HG03354 (cell line): ENCODE data around the gene BMX.

Source experiments
- ATAC-seq: cut with Tn5 transposase; IDR thresholded peaks from one replicate; pipeline ENCODE4 v1.9.1; 2021; ENCODE audit warnings: mild to moderate bottlenecking; ENCODE audit not compliant: unreplicated experiment, poor library complexity, severe bottlenecking

The BMX gene

DNA sequence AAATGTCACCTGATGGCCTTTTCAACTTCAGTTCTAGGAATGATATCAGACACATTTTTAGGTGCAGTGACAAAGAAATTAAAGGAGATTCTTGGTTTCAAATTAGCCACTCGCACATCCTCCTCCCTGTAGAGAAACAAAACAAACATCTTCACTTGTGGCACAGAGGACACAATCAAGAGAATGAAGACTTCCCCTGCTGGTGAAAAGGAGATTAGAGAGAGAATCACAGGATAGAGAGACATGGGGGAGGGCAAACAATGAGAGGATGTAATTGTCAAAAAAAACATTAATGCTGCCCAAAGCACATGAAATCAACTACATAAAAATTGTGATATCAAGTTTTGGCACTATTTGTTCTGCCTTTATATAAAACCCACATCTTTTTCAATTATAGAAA is 65.6 kb downstream of the BMX start:
- no peak for ATAC-seq

DNA sequence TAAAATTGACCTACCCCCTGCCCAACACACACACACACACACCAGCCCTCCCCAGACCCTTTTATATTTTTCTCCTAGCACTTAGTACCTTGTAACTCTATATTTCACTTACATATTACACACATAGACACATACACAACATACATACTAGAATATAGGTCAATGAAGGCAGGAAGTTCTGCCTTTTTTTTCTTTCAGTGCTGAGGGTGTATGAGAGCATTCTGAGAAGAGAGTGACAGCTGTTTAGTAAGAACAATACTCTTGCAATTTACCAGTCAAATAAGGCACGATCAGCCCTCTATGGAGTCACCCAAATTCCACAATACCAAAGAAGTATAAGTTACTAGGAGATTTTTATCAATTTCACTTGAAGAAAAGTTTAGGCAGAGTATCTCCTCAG is 66.7 kb downstream of the BMX start:
- no peak for ATAC-seq

DNA sequence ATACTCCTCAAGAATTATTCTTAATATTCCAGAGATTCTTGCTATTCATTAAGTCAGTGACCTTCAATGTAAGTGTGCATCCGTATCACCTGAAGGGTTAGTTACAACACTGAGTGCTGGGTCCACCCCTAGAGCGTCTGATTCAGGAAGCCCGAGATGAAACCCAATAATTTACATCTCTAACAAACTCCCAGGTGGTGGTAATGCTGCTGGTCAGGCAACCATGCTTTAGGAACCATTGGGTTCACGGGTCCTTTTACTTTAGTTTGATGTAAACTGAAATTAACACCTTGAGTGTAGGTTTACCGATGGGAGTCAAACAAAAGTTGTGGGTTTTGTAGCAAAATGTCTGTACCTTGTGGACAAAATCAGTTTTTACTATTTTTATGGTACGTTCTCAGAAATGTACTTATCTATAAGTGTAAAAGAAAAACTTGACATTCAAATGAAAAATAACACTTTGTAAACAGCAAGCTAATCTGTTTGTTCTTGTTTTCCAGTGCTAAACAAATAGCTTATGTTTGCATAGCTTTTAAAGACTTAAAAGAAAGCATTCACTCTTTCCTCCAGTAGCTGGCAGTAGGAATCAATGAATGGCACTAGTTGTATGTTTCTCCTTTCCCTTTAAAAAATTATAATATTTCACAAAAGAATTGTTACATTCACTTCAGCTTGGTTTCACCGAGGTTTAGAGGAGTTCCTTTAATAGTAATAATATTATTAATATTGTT is 67.4 kb downstream of the BMX start:
- ATAC-seq, result no peak

DNA sequence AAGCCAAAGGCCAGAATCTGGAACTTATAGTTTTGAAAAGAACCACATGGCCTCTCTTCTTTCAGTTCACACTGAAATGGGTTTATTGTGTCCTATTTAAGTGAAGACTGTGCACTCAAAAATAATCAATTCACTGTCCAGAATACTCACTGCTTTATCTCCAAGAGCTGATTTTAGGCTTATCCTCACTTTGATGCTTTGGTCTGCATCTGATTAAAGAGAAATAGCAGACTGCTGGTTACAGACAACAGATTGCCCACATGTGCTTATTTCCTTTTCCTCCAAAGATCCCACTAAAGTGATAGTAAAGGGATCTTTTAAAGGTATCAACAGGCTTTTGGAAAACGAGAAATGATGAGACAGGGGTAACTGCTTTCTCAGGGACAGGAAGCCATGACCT is 69.5 kb downstream of the BMX start:
- ATAC-seq, result no peak

DNA sequence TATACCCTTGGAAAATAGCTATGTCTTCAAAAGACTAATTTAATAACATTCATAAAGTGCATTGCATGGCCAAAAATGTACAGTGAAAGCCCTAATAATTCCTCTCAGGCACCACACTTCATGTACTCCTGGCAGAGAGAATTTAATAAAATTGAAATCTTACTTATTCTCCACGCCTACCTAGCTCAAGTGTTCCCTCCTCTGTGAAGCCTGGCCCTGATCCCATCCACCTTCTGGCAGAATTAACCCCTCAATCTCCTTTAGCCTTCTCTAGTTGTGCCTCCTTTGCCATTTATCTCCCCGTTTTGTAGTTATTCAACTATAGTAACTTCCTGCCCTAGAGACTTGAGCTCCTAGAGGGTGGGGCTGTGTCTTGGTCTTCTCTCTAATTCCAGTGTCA is 73.4 kb downstream of the BMX start:
- no peak for ATAC-seq

DNA sequence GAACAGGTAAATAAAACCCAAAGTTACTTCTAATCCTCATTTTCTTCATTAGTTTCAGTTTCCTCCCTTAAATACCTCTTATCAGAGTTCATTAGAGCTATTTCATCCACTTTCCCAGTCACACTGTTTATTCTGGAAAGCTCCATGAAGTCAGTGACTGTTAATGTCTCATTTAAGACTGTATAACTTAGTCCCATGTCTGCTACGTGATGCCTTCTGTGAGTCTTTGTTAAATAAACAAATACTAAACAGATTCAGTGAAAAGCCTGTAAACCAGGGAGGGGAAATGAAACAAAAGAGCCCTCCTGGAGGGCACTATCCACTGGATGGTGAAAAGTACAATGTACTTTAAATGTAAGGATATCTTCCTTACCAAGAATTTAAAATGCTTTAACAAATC is 75.4 kb downstream of the BMX start:
- no peak for ATAC-seq

DNA sequence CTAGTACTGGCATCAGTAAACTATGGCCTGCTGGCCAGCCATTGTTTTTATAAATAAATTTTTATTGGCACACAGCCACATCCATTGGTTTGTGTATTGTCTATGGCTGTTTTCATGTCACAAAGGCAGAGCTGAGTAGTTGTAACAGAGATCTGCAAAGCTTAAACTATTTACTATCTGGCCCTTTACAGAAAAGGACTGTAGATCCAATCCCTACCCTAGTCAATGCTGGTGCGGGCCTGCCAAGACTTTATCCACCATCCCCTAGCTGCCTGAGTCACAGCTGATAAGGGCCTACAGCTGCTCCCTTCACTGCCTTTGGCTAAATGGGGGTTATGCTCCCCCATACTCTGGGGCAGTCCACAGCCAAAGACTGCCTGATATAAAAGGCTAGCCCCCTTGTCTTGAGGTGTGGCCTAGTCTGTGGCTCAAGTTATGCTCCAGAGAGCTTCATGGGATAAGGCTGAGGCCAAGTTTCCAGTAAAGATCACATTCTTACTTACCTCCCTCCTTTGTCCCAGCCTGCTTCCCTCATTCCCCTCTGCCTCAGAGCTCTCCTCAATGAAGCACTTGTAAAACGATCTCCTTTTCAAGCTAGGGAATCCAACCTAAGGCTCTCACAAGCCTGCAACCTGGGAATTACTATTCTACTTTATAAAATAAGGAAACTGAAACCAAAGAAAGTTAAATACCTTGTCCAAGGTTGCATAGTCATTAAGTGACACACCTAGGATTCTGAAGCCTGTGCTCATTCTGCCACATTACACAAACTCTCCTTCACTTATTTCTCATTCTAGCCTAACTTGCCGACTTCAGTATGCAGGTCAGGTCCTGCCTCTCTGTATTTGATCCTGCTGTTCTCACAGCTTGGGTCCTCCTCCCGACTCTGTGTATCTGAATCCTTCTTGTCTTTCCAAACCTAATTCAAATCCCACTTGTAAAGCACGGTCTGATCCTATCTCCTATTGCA is 79.5 kb downstream of the BMX start:
- ATAC-seq, result no peak

DNA sequence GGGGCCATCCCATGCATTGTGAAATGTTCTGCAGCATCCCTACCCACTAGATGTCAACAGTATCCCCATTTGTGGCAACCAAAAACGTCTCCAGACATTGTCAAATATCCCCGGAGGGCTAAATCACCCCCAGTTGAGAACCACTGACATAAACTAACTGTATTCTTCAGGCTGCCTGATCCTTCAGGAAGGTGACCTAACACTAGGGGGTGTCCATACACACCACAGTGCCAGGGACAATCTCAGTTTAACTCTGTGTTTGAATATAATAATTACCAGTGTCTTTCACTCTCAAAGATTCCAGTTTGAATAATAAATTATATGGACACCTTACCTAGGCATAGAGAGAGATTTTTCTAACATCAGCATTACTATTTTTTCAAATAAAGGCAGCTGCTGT is 93.8 kb downstream of the BMX start:
- ATAC-seq, result no peak

DNA sequence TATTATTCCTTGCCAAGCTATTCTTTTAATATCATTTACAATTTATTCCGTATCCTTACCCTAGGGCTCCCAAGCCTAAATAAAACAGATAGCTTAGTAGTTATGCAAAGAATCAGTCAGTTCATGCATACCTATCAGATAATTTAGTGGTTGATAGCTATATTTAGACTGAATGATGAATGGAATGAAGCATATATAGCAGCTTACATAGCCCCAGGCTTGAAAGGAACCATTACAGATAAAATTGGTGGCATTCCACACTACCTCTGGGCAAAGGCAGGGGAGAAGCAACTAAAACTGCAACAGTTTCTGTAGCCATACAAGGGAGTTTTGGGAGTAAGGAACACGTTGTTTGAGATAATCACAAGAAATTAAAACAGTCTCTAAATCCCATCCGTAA is 97.4 kb downstream of the BMX start:
- ATAC-seq, result no peak

DNA sequence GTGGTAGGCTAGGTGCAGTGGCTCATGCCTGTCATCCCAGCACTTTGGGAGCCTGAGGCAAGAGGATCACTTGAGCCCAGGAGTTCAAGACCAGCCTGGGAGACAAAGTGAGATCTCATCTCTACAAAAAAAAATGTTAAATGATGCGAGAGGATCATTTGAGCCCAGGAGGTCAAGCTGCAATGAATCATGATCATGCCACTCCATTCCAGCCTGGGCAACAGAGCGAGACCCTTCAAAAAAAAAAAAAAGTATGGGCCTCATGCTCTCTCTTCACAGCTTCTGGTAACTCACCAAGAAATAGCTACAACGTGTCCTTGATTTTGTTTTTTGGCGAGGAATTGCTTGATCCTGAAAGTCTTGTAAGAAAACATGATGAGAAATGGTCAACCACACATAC is 98.9 kb downstream of the BMX start:
- ATAC-seq, result no peak

DNA sequence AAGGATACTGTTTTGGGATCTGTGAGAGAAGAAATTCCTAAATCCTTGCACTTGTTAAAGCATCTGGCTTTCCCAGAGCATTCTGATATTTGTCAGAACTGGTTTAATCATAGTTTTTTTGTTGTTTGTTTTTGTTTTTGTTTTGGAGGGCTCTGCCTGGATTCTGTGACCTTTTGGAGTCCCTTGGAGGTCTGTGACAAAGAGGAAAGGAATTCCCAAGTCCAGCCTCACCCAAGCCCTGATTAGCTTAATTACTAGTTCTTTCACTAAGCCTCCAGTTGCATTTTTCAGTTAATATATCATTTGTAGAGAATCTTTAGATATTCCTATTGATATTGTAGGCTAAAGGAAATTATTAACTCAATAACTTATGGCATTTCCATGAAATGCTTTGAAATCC is 99.4 kb downstream of the BMX start:
- no peak for ATAC-seq

DNA sequence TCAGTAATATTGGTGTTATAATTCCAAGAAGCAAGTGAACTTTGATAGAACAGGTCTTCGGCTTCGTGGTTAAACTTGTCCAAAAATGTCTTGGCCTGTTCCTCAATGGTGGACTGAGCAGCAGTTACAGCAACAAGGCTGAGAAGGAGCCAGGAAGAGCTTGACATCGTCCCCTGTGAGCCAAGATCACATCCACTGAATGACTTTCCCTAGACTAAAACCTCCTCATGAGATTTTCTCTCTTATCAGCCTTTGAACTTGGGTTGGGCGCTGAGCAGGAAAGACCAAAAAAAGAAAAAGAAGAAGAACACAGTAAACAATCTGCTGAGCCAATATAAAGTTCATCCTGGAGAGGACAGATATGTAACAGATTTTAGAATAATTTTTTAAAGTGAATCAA is 100.1 kb downstream of the BMX start, which contains the start of gene ACE2:
Gene ACE2 (minus strand): TSS at position 216 of the 400 bp plus-strand sequence. CDS start 49 bp downstream, at position 167.
- ATAC-seq, result no peak

DNA sequence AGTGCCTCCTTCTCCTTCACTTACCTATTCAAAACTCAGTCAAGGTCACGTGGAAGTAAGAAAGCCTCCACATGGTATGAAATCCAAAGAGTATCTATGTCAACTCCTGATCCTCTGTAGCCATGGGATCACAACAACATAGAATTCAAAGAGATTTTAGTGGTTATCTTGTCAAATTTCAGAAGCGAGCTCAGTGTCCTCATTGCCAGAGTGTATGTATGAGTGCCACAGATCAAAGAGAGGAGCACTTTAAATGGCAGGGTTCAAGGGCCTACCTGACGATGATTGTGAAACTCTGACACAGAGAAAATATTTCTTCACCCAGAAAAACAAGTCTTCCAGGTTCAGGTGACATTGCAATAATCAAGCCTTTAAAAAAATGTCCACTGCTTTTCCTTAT is 101.3 kb downstream of the BMX start:
- ATAC-seq, result no peak

DNA sequence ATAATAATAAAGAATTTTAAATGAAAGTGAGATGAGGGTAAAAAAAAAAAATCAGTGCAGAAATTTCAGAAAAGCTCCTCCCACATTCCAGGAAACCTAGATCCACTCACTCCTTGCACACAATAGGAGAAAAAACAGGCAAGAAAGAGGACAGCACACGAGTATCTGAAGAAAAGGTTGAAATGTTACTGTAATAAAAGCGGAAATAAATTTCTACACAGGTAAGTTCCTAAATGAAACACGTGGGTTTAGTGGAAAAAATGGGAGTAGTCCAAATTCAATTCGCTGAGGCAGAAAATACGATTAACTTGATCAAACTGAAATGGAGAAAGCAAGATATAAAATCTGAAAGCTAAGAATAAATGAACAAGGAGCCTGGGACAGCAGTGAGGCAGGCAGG is 102.2 kb downstream of the BMX start:
- ATAC-seq, result no peak

DNA sequence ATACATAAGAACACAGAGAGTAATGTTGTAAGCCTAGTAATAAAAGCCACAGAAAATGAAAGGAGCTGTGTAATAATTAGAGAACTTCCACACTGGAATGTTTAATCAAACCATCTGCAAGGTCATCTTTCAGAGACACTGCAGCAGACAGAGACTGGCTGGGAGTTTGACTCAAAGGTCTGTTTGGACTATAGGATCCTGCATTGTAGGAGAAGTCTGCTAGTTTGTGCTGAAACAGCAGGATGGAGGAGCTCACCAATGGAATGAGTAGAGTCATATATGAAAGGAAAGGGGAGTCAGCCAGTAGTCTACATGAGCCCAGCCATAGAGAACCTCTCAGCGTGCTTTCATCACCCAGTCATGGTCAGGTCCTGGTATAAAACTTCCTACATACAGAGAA is 104.6 kb downstream of the BMX start:
- ATAC-seq, result no peak
